ENCODE measurements around the gene CLASP1.
"Not testable (repeated sequence)": the region's sequence is repeated elsewhere in the genome, so short reads cannot be mapped to it uniquely, and the experiment has no call there.

Gene CLASP1

DNA sequence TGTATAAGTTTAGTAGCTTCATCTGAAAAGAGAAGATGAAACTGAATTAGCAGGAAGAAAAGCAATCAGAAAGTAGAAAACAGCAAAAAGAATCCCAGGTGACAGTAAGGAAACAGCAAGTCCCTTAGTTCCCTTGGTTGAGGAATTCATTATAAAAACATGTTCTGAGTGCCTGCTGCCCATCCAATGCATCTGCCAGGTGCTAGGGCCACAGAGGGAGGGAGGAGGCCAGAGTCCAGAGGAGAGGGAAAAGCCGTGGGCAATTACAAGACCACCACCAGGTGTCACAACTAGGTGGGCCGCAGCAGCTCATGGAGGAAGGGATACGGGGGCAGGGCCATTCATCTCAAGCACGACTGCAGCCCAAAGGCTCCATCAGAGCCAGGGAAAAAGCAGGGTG, 308.3 kb downstream of the CLASP1 start:
- no peak for DNase-seq

DNA sequence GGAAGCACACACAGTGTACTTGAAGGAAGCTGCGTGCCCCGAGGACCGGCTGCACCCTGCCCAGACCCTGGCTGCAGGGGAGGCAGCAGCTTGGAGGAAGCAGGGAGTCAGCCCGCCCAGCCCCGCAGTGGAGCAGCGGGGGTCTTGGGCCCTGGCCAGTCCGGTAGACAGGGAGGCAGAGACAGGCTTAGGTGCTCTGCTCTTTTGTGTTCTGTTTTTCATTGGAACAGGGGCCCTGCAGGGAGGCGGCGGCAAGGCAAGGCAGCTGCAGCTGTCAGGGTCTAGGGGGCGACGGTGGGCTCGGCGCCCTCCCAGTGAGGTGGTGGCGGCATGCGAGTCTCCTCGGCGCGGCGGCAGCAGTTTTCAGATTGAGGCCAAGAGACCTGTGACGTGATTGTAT, 311.0 kb downstream of the CLASP1 start:
- no peak for DNase-seq

DNA sequence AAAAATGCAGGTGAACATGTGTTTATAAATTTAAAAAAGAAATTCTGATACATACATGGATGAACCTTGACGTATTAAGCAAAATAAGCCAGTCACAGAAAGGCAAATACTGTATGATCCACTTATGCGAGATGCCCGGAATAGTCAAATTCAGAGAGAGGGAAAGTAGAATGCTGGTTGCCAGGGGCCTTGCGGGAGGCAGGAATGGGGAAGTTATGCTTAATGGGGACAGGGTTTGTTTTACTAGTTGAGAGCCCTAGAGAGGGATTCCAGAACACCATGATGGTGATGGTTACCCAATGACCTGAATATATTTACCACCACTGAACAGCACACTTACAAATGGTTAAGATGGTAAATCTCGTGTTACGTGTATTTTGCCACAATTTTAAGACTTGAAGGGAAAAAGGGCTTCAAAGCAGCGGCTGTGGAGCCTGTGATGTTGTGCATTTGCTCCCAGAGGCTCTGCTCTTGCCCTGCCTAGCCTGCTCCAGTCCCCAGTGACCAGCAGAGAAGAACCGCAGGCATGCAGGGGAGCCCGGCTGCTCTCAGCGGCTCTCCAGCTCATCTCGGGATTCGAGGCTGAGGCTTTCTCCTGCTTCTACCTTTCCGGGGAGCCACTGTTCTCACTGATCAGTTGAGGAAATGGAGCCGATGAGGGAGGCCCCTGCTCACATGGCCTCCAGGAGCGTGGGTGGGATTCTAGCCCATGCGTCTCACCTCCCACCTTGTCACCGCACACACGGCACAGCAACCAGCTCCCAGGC, 312.6 kb downstream of the CLASP1 start:
- DNase-seq: no peak

DNA sequence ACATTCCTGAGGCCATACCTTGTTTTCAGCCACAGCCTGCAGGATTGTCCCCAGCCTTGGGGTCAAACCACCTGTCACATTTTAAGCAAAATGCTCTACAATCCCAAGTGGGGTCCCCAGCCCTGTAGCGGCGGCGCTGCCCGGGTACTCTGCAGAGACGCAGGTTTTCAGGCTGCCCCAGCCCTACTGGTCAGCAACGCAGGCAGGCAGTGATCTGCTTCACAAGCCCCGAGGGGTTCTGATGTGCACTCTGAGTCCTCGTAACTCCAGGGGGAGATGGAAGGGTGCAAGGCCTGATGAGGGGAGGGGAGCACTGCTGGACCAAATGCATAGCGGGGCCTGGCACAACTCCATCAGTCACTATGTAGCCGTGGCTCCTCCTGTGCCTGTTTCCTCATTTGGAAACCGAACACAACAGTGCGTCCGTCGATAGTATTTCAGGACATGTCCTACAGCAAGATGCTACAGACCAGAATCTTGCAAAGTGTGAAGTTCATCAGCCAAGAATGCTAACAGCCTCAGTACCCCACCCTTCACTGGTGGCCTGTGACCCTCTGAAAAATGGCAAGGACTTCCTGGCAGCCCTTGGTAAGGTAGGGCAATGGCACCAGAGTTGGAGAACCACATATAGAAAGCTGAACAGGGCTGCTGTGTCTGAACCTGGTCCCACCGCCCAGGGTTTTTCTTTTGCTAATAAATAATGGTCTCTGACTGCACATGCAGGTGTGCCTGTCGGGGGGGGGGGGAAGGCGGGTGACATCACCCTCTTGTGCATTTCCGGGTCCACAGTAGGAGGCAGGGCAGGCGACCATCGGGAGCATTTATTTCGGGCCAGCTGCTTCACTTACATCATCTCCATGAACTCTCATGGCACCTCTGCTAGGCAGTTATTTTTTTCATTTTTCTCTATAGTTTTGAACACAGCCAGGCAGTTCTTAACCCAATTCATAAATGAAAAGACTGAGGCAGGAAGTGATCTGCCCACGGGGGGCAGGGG, 313.7 kb downstream of the CLASP1 start:
- no peak for DNase-seq

DNA sequence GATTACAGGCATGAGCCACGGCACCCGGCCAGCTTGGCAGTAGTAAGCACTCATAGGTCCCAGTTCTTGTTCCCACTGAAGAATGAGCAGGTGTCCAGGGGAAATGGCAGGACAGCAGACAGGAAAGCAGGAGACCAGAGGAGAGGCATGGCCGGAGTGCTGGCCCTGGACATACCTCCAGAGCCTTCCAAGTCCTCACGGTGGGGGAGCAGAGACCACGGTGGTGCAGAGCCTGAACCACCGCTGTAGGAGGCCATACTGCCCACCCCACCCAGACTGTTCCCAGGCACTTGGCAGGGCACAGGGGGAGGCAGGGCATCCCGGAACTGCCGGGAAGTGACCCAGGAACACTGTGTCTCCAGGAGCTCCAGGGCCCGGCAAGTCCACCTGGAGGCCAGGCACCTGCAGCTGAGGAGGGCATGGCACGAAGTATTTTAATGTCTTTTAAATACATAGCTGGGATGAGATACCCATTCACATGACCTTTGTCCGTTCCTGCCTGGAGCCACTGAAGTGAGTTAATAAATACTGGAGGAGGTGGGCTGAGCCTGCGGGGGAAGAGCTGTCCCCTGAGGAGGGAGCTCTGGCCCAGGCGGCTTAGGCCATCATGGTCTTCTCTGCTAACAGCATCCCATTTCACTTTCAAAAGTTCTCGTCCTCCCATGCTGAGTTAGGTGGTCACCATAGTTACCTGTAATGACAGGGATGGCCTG, 314.5 kb downstream of the CLASP1 start:
- no peak for DNase-seq

DNA sequence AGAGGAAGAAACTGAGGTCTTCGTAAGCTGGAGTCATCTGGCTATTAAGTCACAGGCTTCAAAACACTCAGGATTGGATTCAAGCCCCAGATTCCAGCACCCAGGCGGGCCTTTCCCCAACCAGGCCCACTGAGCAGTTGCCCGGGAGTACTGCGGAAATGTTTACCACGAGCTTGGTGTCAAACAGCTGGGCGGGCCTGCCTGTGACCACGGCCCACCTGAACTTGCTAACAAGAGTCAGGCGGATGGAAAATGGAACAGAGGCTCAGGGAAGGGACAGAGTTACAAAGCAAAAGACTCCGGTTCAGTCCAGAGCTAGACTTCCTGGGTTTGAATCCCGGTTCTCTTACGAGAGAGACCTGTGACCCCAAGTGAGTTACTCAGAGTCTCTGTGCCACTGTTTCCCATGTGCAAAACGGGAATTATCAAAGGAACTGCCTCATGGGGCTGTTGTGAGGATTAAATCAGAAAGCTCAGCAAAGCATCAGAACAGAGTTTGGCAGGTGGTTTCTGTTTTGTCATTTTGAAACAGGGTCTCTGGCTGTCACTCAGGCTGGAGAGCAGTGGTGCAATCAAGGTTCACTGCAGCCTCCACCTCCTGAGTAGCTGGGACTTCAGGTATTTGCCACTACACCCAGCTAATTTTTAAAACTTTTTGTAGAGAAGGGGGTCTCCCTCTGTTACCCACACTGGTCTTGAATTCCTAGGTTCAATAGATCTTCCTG, 315.3 kb downstream of the CLASP1 start:
- no peak for DNase-seq

DNA sequence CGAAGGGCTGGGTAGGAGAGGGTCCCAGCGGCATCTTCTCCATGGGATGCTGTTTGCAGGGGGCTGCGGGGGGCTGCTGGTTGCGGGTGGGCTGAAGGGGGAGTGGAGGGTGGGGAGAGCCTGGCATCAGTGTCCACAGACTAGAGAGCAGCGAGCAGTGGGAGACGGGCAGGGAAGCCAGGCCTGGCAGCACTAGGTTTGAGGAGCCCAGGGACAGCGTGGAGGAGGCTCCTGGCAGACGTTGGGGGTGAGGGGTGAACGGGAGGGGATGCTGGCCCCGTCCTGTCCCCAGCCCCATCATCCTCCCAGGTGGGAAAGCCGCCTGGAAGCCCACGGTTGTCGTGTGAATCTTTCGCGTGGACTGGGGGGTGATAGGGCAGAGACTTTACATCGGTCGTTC, 316.0 kb downstream of the CLASP1 start:
- no peak for DNase-seq

DNA sequence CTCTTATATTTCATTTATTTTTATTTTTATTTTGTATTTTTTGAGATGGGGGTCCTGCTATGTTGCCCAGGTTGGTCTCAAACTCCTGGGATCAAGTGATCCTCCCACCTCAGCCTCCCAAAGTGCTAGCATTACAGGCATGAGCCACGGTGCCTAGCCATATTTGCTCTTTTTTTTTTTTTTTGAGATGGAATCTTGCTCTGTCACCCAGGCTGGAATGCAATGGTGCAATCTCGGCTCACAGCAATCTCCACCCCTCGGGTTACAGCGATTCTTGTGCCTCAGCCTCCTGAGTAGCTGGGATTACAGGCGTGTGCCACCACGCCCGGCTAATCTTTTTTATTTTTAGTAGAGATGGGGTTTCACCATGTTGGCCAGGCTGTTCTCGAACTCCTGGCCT, 317.9 kb downstream of the CLASP1 start:
- DNase-seq: not testable (repeated sequence)

DNA sequence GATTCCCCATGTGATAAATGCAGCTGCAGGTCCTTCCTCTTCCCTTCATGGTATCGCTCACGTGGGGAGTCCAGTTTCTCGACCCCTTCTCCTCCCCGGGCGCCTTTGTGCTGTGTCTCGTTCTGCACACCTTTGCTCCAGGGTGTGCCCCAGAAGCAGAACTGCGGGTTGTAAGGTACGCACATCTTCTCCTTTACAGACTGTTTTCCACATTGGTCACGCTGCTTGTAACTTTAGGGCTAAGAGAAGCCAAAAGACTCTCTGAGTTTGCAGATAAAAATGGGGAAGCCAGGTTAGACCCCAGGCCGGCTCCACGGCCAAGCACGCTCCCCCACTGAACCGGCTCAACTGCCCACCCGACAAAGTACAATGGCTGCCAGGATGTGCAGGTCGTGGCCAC, 318.3 kb downstream of the CLASP1 start:
- no peak for DNase-seq

DNA sequence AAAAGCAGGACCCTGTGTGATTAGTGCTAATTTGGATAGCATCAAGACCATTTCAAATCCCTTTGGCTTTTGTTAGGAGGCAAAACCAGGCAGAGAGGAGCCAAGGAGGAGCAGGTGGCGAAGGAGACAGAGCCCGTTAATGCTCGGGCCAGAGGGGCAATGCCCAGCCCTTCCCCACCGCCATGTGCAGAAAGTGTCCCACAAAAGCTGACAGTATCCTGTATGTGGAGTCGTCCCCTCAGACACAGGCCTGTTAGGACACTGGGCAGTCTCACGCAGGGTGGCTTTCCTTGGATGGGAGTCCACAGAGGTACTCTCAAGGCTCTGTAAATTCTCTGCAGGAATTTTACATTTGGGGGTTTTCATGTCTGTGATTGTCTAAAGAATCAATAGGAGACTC, 319.5 kb downstream of the CLASP1 start:
- no peak for DNase-seq

DNA sequence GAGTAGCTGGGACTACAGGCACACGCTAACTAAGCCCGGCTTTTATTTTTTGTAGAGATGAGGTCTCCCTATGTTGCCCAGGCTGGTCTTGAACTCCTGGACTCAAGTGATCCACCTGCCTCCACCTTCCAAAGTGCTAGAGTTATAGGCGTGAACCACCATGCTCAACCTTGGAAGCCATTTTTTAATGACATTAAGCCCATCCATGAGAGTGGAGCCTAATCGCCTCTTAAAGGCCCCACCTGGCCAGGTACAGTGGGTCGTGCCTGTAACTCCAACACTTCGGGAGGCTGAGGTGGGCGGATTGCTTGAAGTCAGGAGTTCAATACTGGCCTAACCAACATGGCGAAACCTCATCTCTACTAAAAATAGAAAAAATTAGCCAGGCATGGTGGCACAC, 322.6 kb downstream of the CLASP1 start:
- no peak for DNase-seq

DNA sequence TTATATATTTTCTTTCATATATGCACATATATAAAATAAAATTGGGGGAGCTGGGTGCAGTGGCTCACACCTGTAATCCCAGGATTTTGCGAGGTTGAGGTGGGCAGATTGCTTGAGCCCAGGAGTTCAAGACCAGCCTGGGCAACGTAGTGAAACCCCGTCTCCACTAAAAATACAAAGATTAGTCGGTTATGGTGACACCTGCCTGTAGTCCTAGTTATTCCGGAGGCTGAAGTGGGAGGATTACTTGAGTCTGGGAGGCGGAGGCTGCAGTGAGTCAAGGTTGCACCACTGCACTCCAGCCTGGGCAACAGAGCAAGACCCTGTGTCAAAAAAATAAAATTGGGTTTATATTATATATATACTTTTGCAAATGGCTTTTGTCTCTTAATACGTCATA, 324.7 kb downstream of the CLASP1 start:
- DNase-seq: no peak

DNA sequence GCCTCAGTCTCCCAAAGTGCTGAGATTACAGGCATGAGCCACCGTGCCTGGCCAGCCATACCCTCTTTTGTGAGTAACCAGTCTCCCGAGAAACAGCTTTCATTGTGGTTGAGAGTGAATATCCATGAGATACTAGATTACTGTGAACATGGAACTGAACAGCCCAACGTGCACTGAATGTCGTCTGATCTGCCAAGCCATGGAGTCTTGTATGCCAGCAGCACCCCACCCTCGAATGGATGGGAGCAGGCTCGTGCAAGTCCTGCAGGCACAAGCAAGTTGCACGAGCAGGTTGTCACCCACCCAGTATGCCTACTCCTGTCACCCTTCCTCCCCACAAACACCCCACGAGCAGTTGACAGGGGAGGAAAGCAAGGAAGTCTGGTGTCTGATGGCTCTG, 327.8 kb downstream of the CLASP1 start:
- DNase-seq: no peak

DNA sequence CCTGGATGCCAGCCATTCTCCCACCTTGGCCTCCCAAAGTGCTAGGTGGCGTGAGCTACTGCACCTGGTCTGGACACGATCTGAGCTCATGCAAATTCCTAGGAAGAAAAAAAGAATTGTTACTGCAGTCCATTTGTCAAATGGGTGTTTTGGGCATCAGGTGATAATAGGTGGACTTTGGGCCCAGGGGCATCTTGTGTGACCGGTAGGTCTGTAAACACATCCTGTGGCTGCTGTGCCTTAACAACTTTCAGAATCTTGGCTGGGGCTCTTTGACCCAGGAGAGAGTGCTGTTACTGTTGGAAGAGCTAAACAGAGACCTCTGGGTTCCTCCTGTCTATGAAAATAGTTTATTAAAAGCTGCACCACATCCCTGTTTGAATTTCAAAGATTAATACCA, 329.3 kb downstream of the CLASP1 start:
- DNase-seq: no peak

DNA sequence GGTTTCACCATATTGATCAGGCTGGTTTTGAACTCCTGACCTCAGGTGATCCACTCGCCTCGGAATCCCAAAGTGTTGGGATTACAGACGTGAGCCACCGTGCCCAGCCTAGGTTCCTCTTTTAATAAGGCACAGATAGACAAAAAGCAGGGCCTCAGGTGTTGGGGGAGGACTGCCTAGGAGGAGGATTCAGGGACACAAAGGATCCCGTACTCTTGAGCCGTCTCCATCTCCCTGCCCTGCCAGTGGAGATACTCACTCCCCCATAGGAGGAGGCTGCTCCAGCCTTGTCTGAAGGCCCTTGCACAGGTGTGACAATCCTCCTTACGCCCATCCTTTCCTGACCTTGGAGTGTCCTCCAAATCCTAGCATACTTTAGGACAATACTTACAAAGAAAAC, 332.3 kb downstream of the CLASP1 start:
- no peak for DNase-seq

DNA sequence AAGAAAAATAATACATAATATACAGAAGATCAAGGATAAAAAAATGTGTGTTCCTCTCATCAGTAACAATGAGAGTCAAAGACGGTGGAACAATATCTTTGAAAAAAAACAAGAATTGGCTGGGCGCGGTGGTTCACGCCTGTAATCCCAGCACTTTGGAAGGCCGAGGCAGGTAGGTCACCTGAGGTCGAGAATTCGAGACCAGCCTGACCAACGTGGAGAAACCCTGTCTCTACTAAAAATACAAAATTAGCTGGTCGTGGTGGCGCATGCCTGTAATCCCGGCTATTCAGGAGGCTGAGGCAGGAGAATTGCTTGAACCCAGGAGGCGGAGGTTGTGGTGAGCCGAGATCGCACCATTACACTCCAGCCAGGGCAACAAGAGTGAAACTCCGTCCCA, 335.6 kb downstream of the CLASP1 start:
- not testable (repeated sequence) for DNase-seq

DNA sequence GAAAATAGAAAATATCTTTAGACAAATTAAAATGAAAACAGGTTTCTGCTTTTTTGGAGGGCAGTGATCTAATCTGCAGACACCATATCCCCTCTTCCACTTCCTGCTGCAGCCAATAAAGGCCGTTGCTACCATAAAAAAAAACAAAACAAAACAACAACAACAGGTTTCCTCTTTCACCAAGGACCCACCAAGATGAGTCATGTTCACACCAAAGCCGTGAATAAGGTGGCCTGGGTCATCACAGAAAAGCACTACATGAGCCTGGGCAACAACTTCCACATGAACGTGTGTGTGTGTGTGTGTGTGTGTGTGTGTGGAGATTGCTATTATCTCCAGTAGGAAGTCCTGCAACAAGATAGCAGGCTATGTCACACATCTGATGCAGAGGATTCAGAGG, 339.5 kb downstream of the CLASP1 start:
- DNase-seq: no peak

DNA sequence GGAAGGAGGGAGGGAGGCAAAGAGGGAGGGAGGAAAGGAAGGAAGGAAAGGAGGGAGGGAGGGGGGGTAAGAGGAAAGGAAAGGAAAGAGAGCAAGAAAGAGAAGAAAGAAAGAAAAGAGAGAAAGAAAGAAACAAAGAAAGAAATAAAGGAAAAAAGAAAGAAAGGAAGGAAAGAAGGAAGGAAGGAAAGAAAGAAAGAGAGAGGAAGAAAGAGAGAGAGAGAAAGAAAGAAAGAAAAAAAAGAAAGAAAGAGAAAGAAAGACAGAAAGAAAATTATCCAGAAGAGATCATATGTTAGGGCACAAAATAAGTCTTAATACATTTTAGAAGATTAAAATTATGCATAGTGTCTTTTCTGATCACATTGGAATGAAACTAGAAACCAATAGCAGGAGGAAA, 339.9 kb downstream of the CLASP1 start:
- DNase-seq: no peak

DNA sequence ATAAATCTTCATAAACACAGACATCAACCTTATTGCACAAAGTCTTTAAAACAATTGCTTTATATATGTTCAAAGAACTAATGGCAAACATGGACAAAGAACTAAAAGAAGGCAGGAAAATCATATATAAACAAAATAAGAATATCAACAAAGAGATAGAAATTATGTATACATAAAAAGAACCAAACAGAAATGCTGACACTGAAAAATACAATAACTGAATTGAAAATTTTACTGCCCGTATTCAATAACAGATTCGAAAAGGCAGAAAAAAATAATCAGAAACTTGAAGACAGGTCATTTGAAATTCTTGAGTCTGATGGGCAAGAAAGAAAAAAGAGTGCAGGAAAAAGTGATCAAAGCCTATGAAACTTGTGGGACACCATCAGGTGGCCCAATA, 342.2 kb downstream of the CLASP1 start:
- no peak for DNase-seq

DNA sequence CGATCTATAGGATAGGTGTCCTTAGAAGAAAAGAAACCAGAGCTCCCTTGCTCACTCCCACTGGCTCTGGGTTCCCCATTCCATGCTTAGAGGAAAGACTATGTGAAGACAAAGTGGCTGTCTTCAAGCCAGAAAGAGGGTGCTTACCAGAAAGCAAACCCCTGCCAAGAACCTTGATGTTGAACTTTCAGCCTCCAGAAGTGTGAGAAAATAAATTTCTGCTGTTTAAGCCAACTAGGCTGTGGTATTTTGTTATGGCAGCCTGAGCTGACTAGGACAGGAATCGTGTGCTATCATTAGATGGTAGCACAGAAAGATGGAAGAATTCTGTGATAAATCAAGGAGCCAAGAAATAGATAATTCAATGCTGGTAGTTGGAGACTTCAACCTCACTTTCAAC, 344.3 kb downstream of the CLASP1 start:
- no peak for DNase-seq

DNA sequence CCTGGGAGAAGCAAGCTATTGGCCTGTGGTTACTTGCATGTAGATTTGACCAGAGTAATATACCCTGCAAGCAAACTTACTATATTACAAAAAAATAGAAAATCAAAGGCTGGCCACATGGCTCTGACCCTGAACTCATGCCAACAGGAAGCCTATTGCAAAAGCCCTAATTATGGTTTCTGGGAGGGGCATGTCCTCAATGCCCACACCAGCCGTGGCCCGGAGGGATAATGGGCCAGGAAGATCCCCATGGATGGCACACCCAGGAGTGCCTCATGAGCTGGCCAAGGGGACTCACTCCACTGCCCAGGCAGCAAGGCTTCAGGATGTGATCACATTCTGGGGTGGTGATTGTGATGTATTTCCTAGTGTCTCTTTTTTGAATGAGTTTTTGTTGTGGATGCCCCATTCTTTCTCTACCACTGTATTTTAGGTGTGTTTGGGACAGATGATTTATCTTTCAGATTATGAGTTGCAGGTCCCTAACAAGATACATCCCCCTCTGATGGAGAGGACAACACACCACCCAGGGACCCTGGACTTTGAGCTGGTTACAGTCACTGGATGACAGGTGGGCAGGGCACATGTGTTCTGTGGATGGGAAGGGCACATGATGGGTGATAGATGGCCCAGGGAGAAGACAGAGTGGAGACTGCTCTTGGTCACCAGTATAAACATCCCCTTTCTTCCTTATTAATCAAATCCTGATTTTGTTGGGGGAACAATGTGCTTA, 345.6 kb downstream of the CLASP1 start:
- DNase-seq: no peak

DNA sequence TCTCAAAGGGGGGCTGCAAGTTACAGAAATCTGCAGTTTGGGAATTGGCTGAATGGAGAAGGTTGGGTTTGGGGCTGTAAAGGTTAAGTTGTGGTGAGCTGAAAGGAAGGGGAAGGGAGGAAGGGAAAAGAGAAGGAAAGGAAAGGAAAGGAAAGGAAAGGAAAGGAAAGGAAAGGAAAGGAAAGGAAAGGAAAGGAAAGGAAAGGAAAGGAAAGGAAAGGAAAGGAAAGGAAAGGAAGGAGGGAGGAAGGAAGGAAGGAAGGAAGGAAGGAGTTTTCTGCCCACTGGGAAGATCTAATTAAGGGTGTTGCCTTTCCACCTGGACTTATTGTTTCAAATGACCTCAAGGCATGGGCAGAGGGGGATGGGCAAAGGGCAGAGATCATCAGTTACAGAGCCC, 348.1 kb downstream of the CLASP1 start:
- DNase-seq: not testable (repeated sequence)
